ENCODE results near the gene CKAP4. TPM values are rescaled to one million over a fixed set of nuclear protein-coding genes. Genes with fewer than 3 reads are reported as not detected.

The CKAP4 gene, protein sequence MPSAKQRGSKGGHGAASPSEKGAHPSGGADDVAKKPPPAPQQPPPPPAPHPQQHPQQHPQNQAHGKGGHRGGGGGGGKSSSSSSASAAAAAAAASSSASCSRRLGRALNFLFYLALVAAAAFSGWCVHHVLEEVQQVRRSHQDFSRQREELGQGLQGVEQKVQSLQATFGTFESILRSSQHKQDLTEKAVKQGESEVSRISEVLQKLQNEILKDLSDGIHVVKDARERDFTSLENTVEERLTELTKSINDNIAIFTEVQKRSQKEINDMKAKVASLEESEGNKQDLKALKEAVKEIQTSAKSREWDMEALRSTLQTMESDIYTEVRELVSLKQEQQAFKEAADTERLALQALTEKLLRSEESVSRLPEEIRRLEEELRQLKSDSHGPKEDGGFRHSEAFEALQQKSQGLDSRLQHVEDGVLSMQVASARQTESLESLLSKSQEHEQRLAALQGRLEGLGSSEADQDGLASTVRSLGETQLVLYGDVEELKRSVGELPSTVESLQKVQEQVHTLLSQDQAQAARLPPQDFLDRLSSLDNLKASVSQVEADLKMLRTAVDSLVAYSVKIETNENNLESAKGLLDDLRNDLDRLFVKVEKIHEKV
- total RNA-seq, result 64.9 TPM

DNA sequence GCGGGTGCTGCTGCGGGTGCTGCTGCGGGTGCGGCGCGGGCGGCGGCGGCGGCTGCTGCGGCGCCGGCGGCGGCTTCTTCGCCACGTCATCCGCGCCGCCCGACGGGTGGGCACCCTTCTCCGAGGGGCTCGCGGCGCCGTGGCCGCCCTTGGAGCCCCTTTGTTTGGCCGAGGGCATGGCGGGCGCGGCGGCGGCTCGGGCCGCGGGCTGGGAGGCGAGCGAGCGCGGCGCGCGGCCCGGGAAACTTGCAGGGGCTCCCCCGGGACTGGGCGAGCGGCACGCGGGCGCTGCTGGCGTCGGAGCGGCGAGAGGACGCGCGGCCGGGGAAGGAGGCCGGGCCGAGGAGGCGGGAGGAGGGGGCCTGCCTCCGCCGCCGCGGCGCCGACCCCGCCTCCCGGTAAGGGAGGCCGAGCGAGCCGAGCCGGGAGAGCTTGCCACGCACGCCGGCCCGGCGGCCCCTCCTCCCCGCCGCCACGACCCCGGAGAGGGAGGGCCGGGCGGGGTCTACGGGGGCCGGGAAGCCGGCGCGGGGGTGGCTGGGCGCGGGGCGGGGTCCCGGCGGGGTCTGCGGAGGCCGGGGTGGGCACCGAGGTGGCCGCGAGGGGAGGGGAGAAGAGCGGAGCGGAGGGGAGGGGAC is at the start of gene CKAP4:
TSS of gene CKAP4 (minus strand) at position 347 of the 638 bp plus-strand sequence. CDS start at position 178, 169 bp downstream.

Small RNA genes lying within 50 kb of the gene (small RNA-seq; reads per million reads assigned to genes)
- gene RNU7-94P (ENCODE audit: low replicate concordance), result not detected

Other genes with a start within 250 kb of the CKAP4 start
- 10.7 TPM for gene NUAK1, start 109.1 kb downstream of the CKAP4 start, total RNA-seq
- 52.7 TPM for gene TCP11L2, start 54.7 kb upstream of the CKAP4 start, total RNA-seq
- gene POLR3B, start 109.7 kb upstream of the CKAP4 start, total RNA-seq, result 12.2 TPM

All from metanephros (tissue), 2 donors.